B cell (primary cell): ENCODE results near the gene VCPKMT. TPM values are rescaled to one million over a fixed set of nuclear protein-coding genes. Genes with fewer than 3 reads are reported as not detected.

Experiments
- ATAC-seq: fragments of 200-7000 bp; cut with Tn5 transposase; one replicate; pipeline ENCODE4 v1.10.0; 2021; ENCODE audit warnings: low read depth, mild to moderate bottlenecking, moderate number of reproducible peaks, moderate library complexity
- CTCF ChIA-PET: fragments of 350-600 bp; sonication (Branson Sonifier 250); formaldehyde crosslinking; loops from one replicate; lab custom pipeline; 2021; ENCODE audit warnings: antibody characterized with exemption, inconsistent platforms; lab: Charles Lee
- POLR2A ChIA-PET: fragments of 350-600 bp; sonication (Branson Sonifier 250); formaldehyde crosslinking; loops from one replicate; lab custom pipeline; 2021; ENCODE audit warnings: antibody characterized with exemption; lab: Charles Lee
- DNase-seq: peaks from one replicate; pipeline ENCODE4 v3.0.0; 2013
- H2AFZ ChIP-seq: 2 replicates; pipeline ENCODE4 v1.6.1; 2012; ENCODE audit warnings: mild to moderate bottlenecking, low read depth, low read length; ENCODE audit not compliant: insufficient read depth, poor library complexity, severe bottlenecking
- H3K27ac ChIP-seq, 2 donors: 1 replicate in 1 of 2; 2 replicates in 1 of 2; pipeline ENCODE4 v1.5.1; 2012 to 2013; ENCODE audit warnings: low read length in 2 of 2, mild to moderate bottlenecking in 2 of 2, moderate library complexity in 1 of 2
- H3K27me3 ChIP-seq, 4 experiments: fragments of 200-600 bp in 1 of 4; sonication (generic) in 1 of 4; replicated peaks in 1 of 4; 1 replicate in 2 of 4; 2 replicates in 2 of 4; pipeline versions ENCODE4 v1.6.1 to v1.7.0; 2013 to 2016; ENCODE audit warnings: low read length in 3 of 4, mild to moderate bottlenecking in 2 of 4, mixed read lengths in 1 of 4, moderate library complexity in 1 of 4; ENCODE audit not compliant: insufficient read depth in 4 of 4, control insufficient read depth in 3 of 4; ENCODE audit errors: control extremely low read depth in 1 of 4
- H3K36me3 ChIP-seq, 2 experiments: replicated peaks in 1 of 2; 1 replicate in 1 of 2; 2 replicates in 1 of 2; pipeline versions ENCODE4 v1.6.1 to v1.7.1; 2013; ENCODE audit warnings: low read length in 1 of 2; ENCODE audit not compliant: insufficient read depth in 2 of 2, control insufficient read depth in 1 of 2; ENCODE audit errors: control extremely low read depth in 1 of 2, extremely low read depth in 1 of 2
- H3K4me1 ChIP-seq, 2 donors: fragments of 200-600 bp in 1 of 2; sonication (generic) in 1 of 2; 1 replicate in 1 of 2; 2 replicates in 1 of 2; pipeline versions ENCODE4 v1.5.1 to v1.6.1; 2013 to 2017; ENCODE audit warnings: low read length in 2 of 2; ENCODE audit not compliant: control insufficient read depth in 2 of 2, insufficient read depth in 2 of 2
- H3K4me2 ChIP-seq: replicated peaks from 2 replicates; pipeline ENCODE3; 2012; ENCODE audit warnings: mild to moderate bottlenecking, low read depth, low read length; ENCODE audit not compliant: poor library complexity, severe bottlenecking
- H3K4me3 ChIP-seq, 5 experiments: fragments of 200-600 bp in 1 of 5; sonication (generic) in 1 of 5; 1 replicate in 3 of 5; 2 replicates in 2 of 5; pipeline versions ENCODE4 v1.5.1 to v1.7.0; 2011 to 2016; ENCODE audit warnings: low read length in 4 of 5, mild to moderate bottlenecking in 4 of 5, low read depth in 2 of 5, control low read depth in 1 of 5, moderate library complexity in 1 of 5; ENCODE audit not compliant: insufficient read depth in 1 of 5; ENCODE audit errors: control extremely low read depth in 1 of 5, extremely low read depth in 1 of 5
- H3K79me2 ChIP-seq: fragments of 200-600 bp; sonication (generic); one replicate; pipeline ENCODE4 v1.6.0; 2016; ENCODE audit warnings: low read length; ENCODE audit not compliant: control insufficient read depth, insufficient read depth
- H3K9ac ChIP-seq: fragments of 200-600 bp; sonication (generic); 2 replicates; pipeline ENCODE4 v1.6.1; 2017; ENCODE audit warnings: mild to moderate bottlenecking, low read length, moderate library complexity
- H3K9me3 ChIP-seq, 3 donors: one replicate each; pipeline versions ENCODE4 v1.6.1 to v1.7.1; 2013; ENCODE audit warnings: low read length in 2 of 3; ENCODE audit not compliant: control insufficient read depth in 2 of 3, insufficient read depth in 1 of 3; ENCODE audit errors: control extremely low read depth in 1 of 3
- H4K20me1 ChIP-seq: 2 replicates; pipeline ENCODE4 v1.6.0; 2012; ENCODE audit warnings: mild to moderate bottlenecking, low read length; ENCODE audit not compliant: insufficient read depth, control insufficient read depth, poor library complexity, severe bottlenecking
- H3K27ac Mint-ChIP-seq: one replicate; pipeline ENCODE4 v1.8.0; 2021; ENCODE audit warnings: mixed read lengths
- H3K27me3 Mint-ChIP-seq: one replicate; pipeline ENCODE4 v1.8.0; 2021; ENCODE audit warnings: mixed read lengths
- H3K4me1 Mint-ChIP-seq: one replicate; pipeline ENCODE4 v1.8.0; 2021; ENCODE audit warnings: mixed read lengths
- H3K4me3 Mint-ChIP-seq: one replicate; pipeline ENCODE4 v1.8.0; 2021; ENCODE audit warnings: mixed read lengths
- H3K9me3 Mint-ChIP-seq: one replicate; pipeline ENCODE4 v1.8.0; 2022; ENCODE audit warnings: mixed read lengths; ENCODE audit not compliant: insufficient read depth
- CTCF ChIP-seq: fragments of 200-600 bp; IDR thresholded peaks from one replicate; pipeline ENCODE4 v1.8.0; 2022; ENCODE audit warnings: antibody characterized with exemption, mild to moderate bottlenecking
- EZH2 ChIP-seq: IDR thresholded peaks from 2 replicates; pipeline ENCODE4 v1.6.1; 2012; ENCODE audit warnings: borderline replicate concordance, low read depth, mild to moderate bottlenecking, moderate library complexity, low read length; ENCODE audit not compliant: insufficient read depth, poor library complexity, severe bottlenecking
- WGBS: methylation state at CpG from one replicate; pipeline ENCODE4 v1.1.5; 2013; ENCODE audit warnings: missing lambda C conversion rate; ENCODE audit not compliant: insufficient coverage; 5-methylcytosine and 5-hydroxymethylcytosine counted together
- intact Hi-C: fragments of 100-400 bp; cut with micrococcal nuclease; formaldehyde crosslinking; loops from one replicate; pipeline ENCODE4 v1.10.0; 2022
- polyA plus RNA-seq: library from polyadenylated mRNA; depleted of rRNA; stranded (reverse); fragments of >200 nt; gene quantifications from 2 replicates; pipeline ENCODE4 v1.2.3, GENCODE V29; 2012
- total RNA-seq, 2 donors: library from RNA; stranded (reverse); fragments of 120-200 nt in 1 of 2; gene quantifications; 1 replicate in 1 of 2; 2 replicates in 1 of 2; pipeline versions ENCODE4 v1.2.3 to v1.2.4, GENCODE V29; 2013 to 2022

VCPKMT gene
- total and polyA plus RNA-seq, 2 donors (not counting 1 experiment from before 2014, with no cell fraction given): 27.1 to 40.3 TPM

DNA sequence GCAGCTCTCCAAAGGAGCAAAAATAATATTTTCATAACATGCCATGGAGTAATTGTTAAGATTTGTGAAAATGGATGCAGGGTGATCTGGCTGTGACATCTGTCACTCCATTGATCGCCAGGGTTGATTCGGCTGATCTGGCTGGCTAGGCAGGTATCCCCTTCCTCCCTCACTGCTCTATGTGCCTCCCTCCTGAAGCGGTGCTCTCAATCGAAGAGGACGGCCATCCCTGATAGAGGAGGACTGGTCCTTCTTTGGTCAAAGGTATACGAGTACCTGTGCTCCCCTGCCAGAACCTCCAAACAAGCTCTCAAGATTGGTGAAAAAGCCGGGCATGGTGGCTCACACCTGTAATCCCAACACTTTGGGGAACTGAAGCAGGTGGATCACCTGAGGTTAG, 47.9 kb downstream of the VCPKMT start:
- Mint-ChIP-seq H3K4me3 (no peak overlapping the region), H3K27me3 (no peaks in the 10 kb centered on the region), H3K9me3 (no peaks in the 10 kb centered on the region), H3K27ac (no peak overlapping the region), H3K4me1 (peaks cover 66% of the 10 kb centered on the region)
- no peak overlapping the region for H3K27ac ChIP-seq
- no peak overlapping the region for H3K4me3 ChIP-seq
- TF ChIP-seq EZH2: no peak
- TF ChIP-seq CTCF: no peak
- H4K20me1 ChIP-seq: no peaks in the 10 kb centered on the region
- H2AFZ ChIP-seq: no peak overlapping the region
- intact Hi-C loops: loop anchor here (10.0 kb wide), 1 partner anchor 1776 kb away; no protein-coding TSS in a partner anchor
- ATAC-seq: no peak
- no peaks in the 10 kb centered on the region for H3K9me3 ChIP-seq
- peaks cover 45 to 46% of the 10 kb centered on the region in 2 donors for H3K4me1 ChIP-seq
- WGBS: 100% methylated on average over 4 of the region's 7 CpGs
- H3K36me3 ChIP-seq: peaks cover 0 to 4% of the 10 kb centered on the region in 2 experiments
- no peak for DNase-seq
- POLR2A ChIA-PET: interaction anchor here (0.6 to 1.2 kb wide), 3 partner anchors 17 to 271 kb away, joined by 3 to 4 read pairs (median 3); no protein-coding TSS in a partner anchor
- no peaks in the 10 kb centered on the region for H3K27me3 ChIP-seq
- H3K9ac ChIP-seq: no peak overlapping the region
- no peak overlapping the region for H3K4me2 ChIP-seq
- CTCF ChIA-PET: interaction anchor here (2.1 kb wide), 1 partner anchor 35 kb away, joined by 8 read pairs; no protein-coding TSS in a partner anchor
- H3K79me2 ChIP-seq: peaks cover 67% of the 10 kb centered on the region

GRCh38 chr14:50067723-50068495, 48.5 kb downstream of the VCPKMT start:
- Histone ChIP-seq H2AFZ (no peak overlapping the region), H3K79me2 (peaks cover 68% of the 10 kb centered on the region), H4K20me1 (no peaks in the 10 kb centered on the region), H3K36me3 (peaks cover 0 to 4% of the 10 kb centered on the region in 2 experiments), H3K27ac (no peak overlapping the region), H3K4me2 (no peak overlapping the region), H3K4me3 (no peak overlapping the region), H3K9me3 (no peaks in the 10 kb centered on the region), H3K27me3 (no peaks in the 10 kb centered on the region), H3K4me1 (peaks cover 51 to 52% of the 10 kb centered on the region in 2 donors), H3K9ac (no peak overlapping the region)
- WGBS: 100% methylated on average over 1 of the region's 8 CpGs
- peak overlapping the region; percentile 100 for H3K27ac Mint-ChIP-seq
- ChIA-PET CTCF (interaction anchor here (1.2 to 2.1 kb wide), 2 partner anchors 28 to 36 kb away, joined by 4 to 8 read pairs; no protein-coding TSS in a partner anchor), POLR2A (interaction anchor here (0.5 to 1.2 kb wide), 3 partner anchors 17 to 204 kb away, joined by 3 to 12 read pairs (median 6); no protein-coding TSS in a partner anchor)
- no peak for TF ChIP-seq CTCF
- DNase-seq: no peak
- H3K27me3 Mint-ChIP-seq: no peaks in the 10 kb centered on the region
- H3K9me3 Mint-ChIP-seq: no peaks in the 10 kb centered on the region
- H3K4me3 Mint-ChIP-seq: no peak overlapping the region
- intact Hi-C loops: loop anchor here (10.0 kb wide), 1 partner anchor 1777 kb away; no protein-coding TSS in a partner anchor
- peaks cover 69% of the 10 kb centered on the region for H3K4me1 Mint-ChIP-seq
- no peak for ATAC-seq
